ENCODE results near the gene STRIP2. TPM values are rescaled to one million over a fixed set of nuclear protein-coding genes. Genes with fewer than 3 reads are reported as not detected.
"Not testable (repeated sequence)": the region's sequence is repeated elsewhere in the genome, so short reads cannot be mapped to it uniquely, and the experiment has no call there.

Gene STRIP2
- total RNA-seq, 2 donors from 2014 or later = 0.28 to 2.4 TPM

DNA sequence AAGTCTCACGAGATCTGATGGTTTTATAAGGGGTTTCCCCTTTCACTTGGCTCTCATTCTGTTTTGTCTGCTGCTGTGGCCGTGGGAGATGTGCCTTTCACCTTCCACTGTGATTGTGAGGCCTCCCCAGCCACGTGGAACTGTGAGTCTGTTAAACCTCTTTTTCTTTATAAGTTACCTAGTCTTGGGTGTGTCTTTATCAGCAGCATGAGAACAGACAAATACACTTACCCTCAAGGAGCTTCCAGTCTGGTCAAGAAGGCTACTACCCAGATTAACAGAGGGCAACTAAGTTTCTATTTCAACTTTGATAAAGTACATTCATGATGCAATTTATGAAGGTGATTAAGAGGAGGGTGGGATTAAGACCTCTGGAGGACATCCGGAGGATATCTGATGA is 81.1 kb downstream of the STRIP2 start:
- intact Hi-C loops (cut with DNase I, micrococcal nuclease) = no loop called here
- DNase-seq (no peak), ATAC-seq (no peak)

DNA sequence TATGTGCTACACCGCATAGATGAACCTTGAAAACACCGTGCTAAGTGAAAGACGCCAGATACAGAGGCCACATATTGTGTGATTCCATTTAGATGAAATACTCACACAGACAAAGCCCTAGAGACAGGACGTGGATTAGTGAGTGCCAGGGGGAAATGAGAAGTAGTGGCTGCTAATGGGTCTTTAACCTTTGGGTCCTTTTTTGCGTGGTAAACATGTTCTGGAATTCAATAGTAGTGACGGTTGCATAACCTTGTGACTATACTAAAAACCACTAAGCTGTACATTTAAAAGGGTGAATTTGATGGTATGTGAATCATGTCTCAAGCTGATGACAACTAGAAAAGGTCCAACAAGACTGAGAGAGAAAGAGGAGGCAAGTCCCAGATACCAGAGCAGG is 83.7 kb downstream of the STRIP2 start:
- DNase-seq = no peak
- no peak for ATAC-seq
- intact Hi-C loops (cut with DNase I, micrococcal nuclease) = no loop called here

DNA sequence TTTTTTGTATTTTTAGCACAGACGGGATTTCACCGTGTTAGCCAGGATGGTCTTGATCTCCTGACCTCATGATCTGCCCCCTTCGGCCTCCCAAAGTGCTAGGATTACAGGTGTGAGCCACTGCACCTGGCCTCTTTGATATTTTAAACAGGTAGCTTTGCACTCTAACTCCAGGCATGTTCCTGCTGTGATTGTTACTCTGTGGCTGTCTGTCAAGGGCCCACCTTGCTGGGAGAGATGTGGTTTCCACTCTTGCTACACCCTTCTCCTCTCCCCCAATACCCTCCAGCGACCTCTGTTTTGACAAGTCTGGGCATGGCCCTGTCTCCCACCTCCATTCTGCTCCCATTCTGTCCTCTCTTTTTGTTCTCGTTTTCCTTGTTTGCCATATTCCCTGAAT is 85.2 kb downstream of the STRIP2 start:
- no peak for DNase-seq
- intact Hi-C loops (cut with DNase I, micrococcal nuclease) = no loop called here

DNA sequence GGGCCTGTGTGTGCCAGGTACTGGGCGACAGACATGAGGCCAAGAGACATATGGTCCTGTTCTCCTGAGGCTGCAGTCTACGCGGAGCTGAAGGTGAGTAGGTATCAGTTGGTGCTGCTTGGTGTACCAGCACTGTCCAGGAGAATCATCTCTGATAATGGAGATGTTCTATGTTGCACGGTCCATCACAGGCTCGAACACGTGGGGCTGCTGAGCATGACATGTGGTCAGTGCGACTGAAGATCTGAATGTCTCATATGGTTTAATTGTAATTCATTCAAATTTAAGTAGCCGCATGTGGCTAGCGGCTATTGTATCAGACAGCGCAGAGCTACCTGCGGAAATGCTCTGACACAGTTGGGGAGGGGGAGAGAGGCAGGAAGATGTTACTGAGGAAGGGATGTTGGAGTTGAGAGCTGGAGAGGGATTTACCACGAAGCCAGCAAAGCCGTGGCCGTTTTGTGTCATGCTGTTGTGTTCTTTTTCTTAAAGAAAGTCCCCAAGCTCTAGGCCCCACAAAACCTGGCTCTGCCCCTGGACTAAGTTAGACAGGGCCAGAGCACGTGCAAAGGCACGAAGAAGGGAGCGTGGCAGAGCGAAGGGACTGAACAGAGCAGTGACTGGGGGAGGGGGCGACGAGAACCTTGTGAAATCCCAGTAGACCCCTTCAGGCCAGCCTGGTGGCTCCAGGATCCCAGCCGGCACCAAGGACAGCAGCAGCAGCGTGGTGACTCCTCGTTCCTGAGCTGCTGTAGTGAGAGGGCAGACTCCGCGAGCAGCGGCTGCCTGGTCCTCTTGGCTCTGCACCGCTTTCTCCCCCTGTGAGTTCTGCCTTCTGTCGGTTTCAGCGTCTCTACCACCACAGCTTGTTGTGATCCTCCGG is 88.1 kb downstream of the STRIP2 start:
- intact Hi-C loops (cut with DNase I, micrococcal nuclease) = no loop called here
- DNase-seq = no peak
- ATAC-seq = no peak

More for the DNA sequence above, 85.2 kb downstream of the STRIP2 start:
- no peak for ATAC-seq

DNA sequence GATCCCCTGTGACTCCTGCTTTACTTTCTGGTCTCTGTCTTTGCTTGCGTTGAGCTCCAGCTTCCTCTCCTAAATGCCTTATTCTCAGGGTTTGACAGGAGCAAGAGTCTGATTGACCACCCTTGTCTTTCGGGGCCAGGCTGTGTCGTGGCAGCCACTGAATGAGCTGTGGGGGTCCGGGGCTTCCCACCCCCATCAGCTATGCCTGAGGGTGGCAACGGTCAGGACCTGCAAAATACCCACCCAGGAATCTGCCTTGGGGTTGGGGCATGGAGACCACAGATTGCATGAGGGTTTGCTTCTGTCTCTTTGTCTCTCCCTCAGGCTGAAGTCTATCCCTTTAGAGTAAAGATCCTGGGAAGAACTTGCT is 88.7 kb downstream of the STRIP2 start:
- intact Hi-C loops (cut with DNase I, micrococcal nuclease) = no loop called here
- no peak for ATAC-seq
- DNase-seq = no peak

DNA sequence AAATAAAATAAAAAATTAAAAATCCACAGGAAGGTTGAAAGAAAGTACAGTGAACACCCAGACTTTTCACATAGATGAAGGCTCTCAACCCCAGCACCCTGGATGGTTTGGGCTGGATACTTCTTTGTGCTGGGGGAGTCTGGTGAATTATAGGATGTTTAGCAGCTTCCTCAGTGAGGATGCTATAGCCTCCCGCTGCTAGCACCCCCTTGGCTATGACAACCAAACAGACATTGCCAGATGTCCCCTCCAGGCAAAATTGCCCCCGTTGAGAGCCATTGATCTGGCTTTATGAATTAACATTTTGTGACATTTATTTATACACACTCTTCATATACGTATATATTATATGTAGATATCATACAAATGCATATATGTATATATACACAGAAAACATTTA is 89.7 kb downstream of the STRIP2 start:
- intact Hi-C loops (cut with DNase I, micrococcal nuclease) = no loop called here
- DNase-seq = no peak
- ATAC-seq = no peak

DNA sequence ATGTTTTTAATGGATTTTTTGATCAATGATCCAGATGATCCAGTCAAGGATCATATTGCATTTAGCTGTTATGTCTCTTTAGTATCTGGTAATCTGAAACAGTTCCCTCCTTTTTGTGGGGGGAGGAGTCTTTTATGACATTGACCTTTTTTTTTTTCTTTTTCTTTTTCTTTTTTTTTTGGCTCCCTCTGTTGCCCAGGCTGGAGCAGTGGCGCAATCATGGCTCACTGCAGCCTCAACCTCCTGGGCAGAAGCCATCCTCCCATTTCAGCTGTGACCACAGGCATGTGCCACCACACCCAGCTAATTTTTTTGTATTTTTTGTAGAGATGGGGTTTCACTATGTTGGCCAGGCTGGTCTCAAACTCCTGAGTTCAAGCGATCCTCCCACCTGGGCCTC is 90.2 kb downstream of the STRIP2 start:
- intact Hi-C loops (cut with DNase I, micrococcal nuclease); ATAC-seq: not testable (repeated sequence)

DNA sequence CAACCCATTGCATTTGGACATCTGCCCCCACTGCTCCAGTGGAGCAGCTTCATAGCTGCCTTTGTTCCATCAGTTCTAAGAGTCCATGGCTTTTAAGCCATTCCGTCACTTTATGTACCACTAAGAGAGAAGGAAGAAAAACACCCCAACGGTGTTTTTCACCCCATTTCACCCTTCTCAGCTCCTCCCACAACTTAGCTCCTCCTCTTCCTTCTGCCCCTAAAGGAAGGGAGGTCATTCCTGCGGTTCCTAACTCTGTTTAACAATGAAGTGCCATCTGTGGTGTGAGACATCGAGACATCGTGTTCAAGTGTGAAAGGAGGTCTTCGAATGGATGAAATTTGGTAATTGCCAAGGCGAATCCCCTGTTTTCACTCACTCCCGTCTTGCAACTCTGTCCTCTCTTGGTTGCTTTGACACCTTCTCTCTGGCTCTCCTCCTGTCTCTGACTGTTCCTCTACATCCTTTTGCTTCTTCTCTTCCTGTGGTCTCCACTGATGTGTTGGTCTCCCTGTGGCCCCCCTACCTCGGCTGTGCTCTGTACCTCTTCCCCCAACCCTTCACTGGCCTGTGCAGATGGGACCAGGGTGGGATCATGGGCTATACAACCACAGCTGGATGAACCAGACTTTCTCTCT is 91.1 kb downstream of the STRIP2 start:
- ATAC-seq (no peak), DNase-seq (no peak)
- intact Hi-C loops (cut with DNase I, micrococcal nuclease) = no loop called here

More for the DNA sequence above, 90.2 kb downstream of the STRIP2 start:
- not testable (repeated sequence) for DNase-seq

DNA sequence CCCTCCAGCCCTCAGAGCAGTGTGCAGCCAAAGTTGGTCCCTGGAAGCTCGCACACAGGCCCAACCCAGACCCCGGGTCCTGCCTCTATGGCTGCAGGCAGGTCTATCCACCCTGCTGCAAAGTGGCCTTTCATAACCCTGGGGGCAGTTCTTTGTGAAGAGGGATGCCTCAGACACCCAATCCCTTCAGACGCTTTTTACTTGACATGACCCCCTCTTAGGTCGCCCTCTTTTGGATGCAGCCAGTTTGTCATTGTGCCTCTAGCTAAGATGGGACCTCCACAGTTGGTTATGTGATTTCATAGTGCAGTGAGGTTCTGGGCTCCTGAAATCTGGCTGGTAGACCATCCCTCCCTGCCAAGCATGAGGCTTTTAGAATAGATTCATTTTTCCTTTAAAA is 95.4 kb downstream of the STRIP2 start:
- no peak for DNase-seq
- no peak for ATAC-seq
- intact Hi-C loops (cut with DNase I, micrococcal nuclease) = no loop called here

DNA sequence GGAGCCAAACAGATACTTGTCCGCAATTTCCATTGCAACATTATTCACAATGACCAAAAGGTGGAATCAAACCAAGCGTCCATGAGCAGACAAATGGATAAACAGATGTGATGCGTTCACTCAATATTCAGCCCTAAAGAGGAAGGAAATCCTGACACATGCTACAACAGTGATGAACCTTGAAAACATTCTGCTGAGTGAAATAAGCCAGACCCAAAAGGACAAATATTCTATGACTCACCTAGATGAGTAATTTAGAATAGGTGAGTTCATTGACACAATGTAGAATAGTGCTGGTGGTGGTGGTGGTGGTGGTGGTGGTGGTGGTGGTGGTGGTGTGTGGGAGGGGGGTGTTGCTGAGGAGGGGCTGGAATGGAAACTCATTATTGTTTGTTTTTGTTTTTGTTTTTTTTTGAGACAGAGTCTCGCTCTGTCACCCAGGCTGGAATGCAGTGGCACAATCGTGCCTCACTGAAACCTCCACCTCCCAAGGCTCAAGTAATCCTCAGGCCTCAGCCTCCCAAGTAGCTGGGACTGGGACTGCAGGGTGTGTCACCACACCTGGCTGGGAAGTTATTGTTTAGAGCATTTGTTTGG is 96.7 kb downstream of the STRIP2 start:
- no peak for DNase-seq
- intact Hi-C loops (cut with DNase I, micrococcal nuclease) = no loop called here
- ATAC-seq = no peak

DNA sequence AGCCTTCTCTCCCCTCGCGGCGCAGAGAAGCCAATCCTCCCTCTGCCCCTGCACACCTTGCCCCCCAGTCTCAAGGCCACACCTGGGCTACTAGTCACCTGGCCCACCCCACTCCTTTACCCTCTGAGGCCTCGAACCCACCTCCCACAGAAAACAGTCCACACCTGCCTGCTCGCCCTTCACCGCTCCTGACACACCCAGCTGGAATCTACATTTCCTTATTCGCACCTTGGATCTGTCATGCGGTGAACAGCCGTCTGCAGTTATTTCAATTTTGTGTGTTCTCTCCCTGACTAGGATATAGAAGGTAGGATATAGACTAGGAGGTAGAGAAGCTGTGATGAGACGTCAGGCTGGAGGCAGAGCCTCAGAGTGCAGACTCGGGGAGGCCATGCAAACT is 97.5 kb downstream of the STRIP2 start:
- intact Hi-C loops (cut with DNase I, micrococcal nuclease) = no loop called here
- DNase-seq (no peak), ATAC-seq (no peak)

DNA sequence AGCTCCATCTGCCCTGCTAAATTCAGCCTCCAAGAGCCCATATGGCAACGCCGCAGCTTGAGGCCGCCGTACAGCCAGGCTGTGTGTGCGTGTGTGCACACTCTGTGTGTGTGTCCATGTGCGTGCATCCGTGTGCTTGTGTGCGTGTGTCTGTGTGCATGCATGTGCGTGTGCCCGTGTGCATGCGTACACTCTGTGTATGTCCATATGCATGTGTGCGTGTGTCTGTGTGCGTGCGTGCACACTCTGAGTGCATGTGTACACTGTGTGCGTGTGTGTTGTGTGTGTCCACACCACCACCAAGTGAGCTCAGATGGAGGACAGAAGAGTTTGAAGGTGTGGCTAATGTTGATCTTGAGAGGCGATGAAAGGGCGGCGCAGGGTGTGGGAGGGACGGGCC is 98.1 kb downstream of the STRIP2 start:
- ATAC-seq = no peak
- no peak for DNase-seq
- intact Hi-C loops (cut with DNase I, micrococcal nuclease) = no loop called here

DNA sequence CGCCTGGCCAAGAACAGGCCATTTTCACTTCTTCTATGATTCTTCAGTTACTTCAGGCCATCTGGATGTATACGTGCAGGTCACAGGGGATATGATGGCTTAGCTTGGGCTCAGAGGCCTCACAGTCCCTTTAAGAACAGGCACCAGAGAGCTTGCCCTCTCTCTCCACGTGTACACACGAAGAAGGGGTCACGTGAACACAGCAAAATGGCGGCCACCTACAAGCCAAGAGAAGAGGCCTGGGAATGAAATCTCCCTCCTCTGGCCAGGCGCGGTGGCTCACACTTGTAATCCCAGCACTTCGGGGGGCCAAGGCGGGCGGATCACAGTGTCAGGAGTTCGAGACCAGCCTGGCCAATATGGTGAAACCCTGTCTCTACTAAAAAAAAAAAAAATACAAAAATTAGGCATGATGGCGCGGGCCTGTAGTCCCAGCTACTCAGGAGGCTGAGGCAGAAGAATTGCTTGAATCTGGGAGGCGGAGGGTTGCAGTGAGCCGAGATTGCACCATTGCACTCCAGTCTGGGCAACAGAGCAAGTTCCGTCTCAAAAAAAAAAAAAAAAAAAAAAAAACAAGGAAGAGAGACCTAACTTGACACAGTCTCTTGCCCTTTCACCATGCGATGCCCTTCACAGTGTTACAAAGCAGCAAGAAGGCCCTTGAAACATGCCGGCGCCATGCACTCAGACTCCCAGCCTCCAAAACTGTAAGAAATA is 100.5 kb downstream of the STRIP2 start:
- intact Hi-C loops (cut with DNase I, micrococcal nuclease); ATAC-seq: not testable (repeated sequence)

DNA sequence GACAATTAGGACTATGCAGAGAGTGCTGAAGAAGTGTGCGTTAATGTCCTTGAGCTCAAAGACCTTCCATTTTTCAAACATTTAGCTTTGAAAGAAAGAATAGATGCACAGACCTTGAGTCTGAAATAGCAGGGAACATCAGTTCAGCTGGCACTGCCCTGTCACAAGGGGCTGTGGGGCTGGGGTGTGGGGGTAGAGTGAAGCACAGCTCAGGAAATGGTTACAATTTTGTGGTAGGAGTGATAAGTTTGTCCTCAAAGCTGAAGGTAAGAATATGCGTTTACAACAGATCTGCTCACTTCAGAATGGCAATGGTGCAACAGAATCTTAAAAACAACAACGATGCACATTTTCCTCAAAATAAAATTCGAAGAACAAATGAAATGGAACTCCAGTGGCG is 101.7 kb downstream of the STRIP2 start:
- intact Hi-C loops (cut with DNase I, micrococcal nuclease) = no loop called here
- ATAC-seq (no peak), DNase-seq (no peak)

More for the DNA sequence above, 100.5 kb downstream of the STRIP2 start:
- not testable (repeated sequence) for DNase-seq

DNA sequence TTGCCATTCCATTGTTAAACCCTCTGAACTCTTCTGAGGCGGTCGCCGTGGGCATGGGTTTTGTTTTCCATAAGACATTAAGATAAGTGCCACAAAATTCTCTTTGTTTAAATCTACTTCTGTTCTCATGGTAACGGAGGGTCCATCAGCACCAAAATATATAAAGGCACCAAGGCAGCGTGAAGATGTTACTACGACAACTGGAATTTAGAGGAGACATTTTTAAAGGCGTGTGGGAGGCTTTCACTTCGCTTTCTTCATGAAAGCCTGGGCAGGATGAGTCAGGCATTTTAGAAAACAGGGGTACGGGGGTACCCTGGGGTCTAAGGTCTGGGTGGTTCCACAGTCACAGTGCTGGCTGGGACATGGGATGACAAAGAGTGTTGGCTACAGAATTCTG is 102.1 kb downstream of the STRIP2 start:
- intact Hi-C loops (cut with DNase I, micrococcal nuclease) = no loop called here
- ATAC-seq = no peak

More for the DNA sequence above, 102.1 kb downstream of the STRIP2 start:
- DNase-seq = no peak

Other genes starting within 250 kb of the STRIP2 start
- gene SMO, start 245.8 kb upstream of the STRIP2 start, total RNA-seq = 1 to 10 TPM; 1.5 to 3.6 TPM
- 100 to 1,000 TPM; 482 to 555 TPM for gene AHCYL2, start 209.4 kb upstream of the STRIP2 start, total RNA-seq
- gene SMKR1, start 68.1 kb downstream of the STRIP2 start, total RNA-seq = not detected
- 10 to 100 TPM; 13.0 to 13.6 TPM for gene NRF1, start 177.3 kb downstream of the STRIP2 start, total RNA-seq

Measured in left colon (tissue), 2 donors.